ENCODE data around the gene CACFD1.

The CACFD1 gene

DNA sequence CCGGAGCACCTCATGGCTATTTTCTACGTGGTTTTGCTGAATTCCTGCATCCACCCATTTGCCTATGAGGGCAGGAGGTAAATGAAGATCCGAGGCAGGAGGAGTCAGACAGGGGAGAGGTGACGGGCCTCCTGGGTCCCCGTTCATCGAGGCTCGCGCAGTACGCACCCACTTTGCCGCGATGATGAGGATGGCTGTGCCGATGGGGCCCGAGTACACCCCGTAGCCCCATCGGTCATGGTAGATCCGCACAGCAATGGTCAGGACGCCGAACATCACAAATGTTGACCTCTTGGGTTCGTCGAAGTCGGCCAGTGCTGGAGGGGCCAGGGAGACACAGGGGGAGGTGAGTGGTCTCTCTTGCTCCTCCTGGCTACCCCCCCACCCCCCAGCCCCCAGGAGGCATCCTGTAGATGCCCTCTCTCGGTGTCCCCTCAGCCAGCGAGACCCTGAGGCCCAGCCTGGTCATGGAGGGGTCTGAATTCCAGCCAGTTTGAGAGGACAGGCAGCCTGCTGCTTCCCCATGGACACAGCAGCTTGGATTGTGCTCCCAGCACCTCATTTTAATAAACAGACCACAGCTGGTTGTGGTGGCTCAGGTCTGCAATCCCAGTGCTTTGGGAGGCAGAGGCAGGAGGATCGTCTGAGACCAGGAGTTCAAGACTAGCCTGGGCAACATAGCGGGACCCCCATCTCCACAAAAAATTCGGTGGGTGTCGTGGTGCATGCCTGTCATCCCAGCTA is 59.1 kb downstream of the CACFD1 start:
- DNase-seq: no peak

DNA sequence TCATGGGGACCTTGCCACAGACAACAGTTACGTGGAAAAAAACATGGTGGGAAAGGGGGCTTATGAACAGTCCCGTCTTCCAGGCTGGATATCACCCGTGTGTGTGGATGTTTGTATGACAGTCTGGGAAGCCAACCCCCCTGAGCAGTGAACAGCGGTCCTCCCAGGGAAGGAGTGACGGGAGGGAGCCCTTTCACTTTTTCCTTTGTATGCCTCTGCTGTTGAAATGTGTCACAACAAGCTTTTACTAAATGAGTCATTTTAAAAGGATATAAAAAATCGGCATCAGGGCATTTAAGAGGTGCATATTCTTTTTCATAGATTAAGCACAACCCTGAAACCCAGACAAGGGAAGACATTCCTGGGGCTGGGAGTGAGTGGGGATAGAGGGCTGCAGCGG is 59.9 kb downstream of the CACFD1 start:
- no peak for DNase-seq

DNA sequence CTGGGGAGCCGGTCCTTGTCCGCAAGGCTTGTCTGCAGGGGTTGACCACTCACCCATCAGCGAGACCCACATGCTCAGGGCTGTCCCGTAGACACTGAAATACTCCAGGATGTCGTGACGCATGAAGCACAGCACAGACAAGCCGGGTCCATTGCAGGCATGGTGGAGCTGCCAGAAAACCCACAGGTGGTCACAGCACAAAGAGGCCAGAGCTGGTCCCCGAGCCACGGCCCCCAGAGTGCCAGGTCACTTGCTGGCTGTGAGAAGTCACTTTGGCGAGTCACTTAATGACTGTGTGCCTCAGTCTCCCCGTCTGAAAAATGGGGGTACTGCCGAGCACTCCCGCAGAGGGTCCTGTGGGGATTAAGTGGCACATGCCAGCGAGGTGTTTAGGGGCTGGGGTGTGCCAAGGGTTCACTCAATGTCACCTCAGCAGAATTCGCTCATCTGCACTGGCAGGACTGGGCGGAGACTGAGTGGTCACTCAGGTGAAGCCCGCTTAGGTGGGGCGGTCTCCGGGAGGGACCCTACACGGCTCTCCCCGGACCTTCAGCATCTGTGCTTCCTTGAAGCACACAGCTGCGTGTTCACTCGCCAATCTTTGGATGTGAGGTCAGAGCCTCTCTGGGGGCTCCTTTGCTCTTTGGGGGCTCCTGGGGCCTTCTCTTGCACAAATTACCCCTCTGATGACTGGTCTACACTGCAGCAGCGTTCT is 60.5 kb downstream of the CACFD1 start:
- no peak for DNase-seq
